ENCODE measurements around the gene CCDC146. TPM values are rescaled to one million over a fixed set of nuclear protein-coding genes. Genes with fewer than 3 reads are reported as not detected.

CCDC146 gene
- total and polyA plus RNA-seq, 4 donors: 1.3 to 3.9 (median 3.1) TPM

DNA sequence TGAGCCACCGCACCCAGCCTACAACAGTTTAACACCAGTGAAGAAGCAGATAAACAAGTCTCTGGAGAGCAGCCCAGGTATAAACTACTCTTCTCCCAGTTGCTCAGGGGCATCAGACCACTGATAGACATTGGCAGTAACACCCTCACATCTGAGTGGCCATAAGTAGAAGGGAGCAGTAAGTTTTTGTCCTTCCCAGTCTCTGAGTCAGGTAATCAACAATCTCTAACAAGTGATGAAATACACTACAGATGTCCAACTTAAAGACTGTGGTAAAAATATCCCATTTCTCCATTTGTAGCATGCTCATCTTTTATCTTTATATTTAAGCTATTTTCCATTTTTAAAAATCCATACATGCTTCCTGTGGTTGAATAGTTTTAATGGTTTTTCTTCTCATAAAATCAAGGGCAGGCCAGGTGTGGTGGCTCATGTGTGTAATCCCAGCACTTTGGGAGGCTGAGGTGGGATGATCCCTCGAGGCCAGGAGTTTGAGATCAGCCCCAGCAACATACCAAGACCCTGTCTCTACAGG is 215.1 kb downstream of the CCDC146 start:
- no peak overlapping the region for H3K27ac ChIP-seq (ENCODE audit: low read depth in 1 of 2, low read length in 2 of 2)
- TF ChIP-seq, protein P1, sequence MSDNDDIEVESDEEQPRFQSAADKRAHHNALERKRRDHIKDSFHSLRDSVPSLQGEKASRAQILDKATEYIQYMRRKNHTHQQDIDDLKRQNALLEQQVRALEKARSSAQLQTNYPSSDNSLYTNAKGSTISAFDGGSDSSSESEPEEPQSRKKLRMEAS (IDR thresholded peaks at IDR 0.05): no peak
- no peaks in the 10 kb centered on the region for H3K9me3 ChIP-seq (ENCODE audit: control insufficient read depth in 4 of 4, low read length in 3 of 4)
- 98% methylated on average over 2 of the region's 2 CpGs for WGBS
- H3K4me1 ChIP-seq (ENCODE audit: control insufficient read depth in 4 of 4, insufficient read depth in 4 of 4, low read length in 3 of 4): no peaks in the 10 kb centered on the region
- no peaks in the 10 kb centered on the region for H3K36me3 ChIP-seq (ENCODE audit: control insufficient read depth in 4 of 4, insufficient read depth in 3 of 4, low read depth in 1 of 4, low read length in 3 of 4)
- no peak for DNase-seq (ENCODE audit: low spot score)
- H3K4me3 ChIP-seq (ENCODE audit: low read depth in 1 of 3, low read length in 3 of 3): no peak overlapping the region
- no peaks in the 10 kb centered on the region for H3K27me3 ChIP-seq (ENCODE audit: control insufficient read depth in 4 of 4, insufficient read depth in 4 of 4, low read length in 3 of 4)
- no peak overlapping the region for H3K9ac ChIP-seq (ENCODE audit: low read depth in 1 of 2, low read length in 2 of 2)

DNA sequence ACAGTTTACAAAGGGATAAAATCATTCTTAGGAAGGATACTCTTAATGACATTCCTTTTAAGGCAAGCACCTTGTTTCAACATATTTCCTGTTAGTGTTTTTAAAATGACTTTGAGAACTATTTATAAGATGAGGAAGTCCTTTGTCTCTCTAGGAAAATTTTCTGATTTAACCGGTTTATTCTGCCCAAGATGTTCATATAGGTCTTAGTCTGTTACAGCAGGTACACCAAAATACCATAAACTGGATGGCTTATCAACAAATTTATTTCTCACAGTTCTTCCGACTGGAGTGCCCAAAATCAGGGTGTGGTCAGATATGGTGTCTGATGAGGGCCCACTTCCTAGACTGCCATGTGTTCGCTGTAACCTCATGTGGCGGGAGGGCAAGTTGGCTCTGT is 215.8 kb downstream of the CCDC146 start:
- Histone ChIP-seq H3K27me3 (ENCODE audit: control insufficient read depth in 4 of 4, insufficient read depth in 4 of 4, low read length in 3 of 4) (no peaks in the 10 kb centered on the region), H3K9me3 (ENCODE audit: control insufficient read depth in 4 of 4, low read length in 3 of 4) (no peaks in the 10 kb centered on the region), H3K4me3 (ENCODE audit: low read depth in 1 of 3, low read length in 3 of 3) (no peak overlapping the region), H3K27ac (ENCODE audit: low read depth in 1 of 2, low read length in 2 of 2) (no peak overlapping the region), H3K9ac (ENCODE audit: low read depth in 1 of 2, low read length in 2 of 2) (no peak overlapping the region), H3K4me1 (ENCODE audit: control insufficient read depth in 4 of 4, insufficient read depth in 4 of 4, low read length in 3 of 4) (no peaks in the 10 kb centered on the region), H3K36me3 (ENCODE audit: control insufficient read depth in 4 of 4, insufficient read depth in 3 of 4, low read depth in 1 of 4, low read length in 3 of 4) (no peaks in the 10 kb centered on the region)
- 78% methylated on average over 4 of the region's 4 CpGs for WGBS
- DNase-seq (ENCODE audit: low spot score): no peak
- TF ChIP-seq REST (IDR thresholded peaks at IDR 0.05) (no peak), JUND (IDR thresholded peaks at IDR 0.05) (no peak), GABPA (IDR thresholded peaks at IDR 0.05 in 1 of 2, conservative IDR thresholded peaks at IDR 0.05 in 1 of 2) (no peak), RXRA (IDR thresholded peaks at IDR 0.05) (no peak), FOXA1 (IDR thresholded peaks at IDR 0.05) (no peak), SP1 (IDR thresholded peaks at IDR 0.05) (no peak), CTCF (IDR thresholded peaks at IDR 0.05; ENCODE audit: low read depth, low read length, missing input control) (no peak), ATF3 (IDR thresholded peaks at IDR 0.05) (no peak), TAF1 (conservative IDR thresholded peaks at IDR 0.05) (no peak), EGR1 (IDR thresholded peaks at IDR 0.05; ENCODE audit: low read depth in 2 of 2) (no peak)
- TF ChIP-seq, protein P2, sequence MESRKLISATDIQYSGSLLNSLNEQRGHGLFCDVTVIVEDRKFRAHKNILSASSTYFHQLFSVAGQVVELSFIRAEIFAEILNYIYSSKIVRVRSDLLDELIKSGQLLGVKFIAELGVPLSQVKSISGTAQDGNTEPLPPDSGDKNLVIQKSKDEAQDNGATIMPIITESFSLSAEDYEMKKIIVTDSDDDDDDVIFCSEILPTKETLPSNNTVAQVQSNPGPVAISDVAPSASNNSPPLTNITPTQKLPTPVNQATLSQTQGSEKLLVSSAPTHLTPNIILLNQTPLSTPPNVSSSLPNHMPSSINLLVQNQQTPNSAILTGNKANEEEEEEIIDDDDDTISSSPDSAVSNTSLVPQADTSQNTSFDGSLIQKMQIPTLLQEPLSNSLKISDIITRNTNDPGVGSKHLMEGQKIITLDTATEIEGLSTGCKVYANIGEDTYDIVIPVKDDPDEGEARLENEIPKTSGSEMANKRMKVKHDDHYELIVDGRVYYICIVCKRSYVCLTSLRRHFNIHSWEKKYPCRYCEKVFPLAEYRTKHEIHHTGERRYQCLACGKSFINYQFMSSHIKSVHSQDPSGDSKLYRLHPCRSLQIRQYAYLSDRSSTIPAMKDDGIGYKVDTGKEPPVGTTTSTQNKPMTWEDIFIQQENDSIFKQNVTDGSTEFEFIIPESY (IDR thresholded peaks at IDR 0.05): no peak
- TF ChIP-seq, protein P1 (IDR thresholded peaks at IDR 0.05): no peak
